GM10248 (cell line): Measurements from ENCODE around the gene ZNF74.

ENCODE experiments used
- CTCF ChIA-PET: fragments of 300-600 bp; sonication (Branson Sonifier 250); formaldehyde crosslinking; extraction: SDS; loops from one replicate; lab custom pipeline; 2021; ENCODE audit warnings: antibody characterized with exemption; lab: Yijun Ruan, JAX
- POLR2A ChIA-PET: fragments of 350-650 bp; sonication (Branson Sonifier 250); formaldehyde crosslinking; extraction: SDS; loops from one replicate; lab custom pipeline; 2020; ENCODE audit warnings: antibody characterized with exemption; lab: Yijun Ruan, JAX
- DNase-seq: peaks from one replicate; pipeline ENCODE4 v3.0.0; 2012; ENCODE audit errors: extremely low spot score
- CTCF ChIP-seq: IDR thresholded peaks from 2 replicates; pipeline ENCODE4 v1.5.1; 2012; ENCODE audit warnings: mild to moderate bottlenecking, low read depth; ENCODE audit errors: extremely low read depth, missing control alignments, control extremely low read depth

Gene ZNF74

DNA sequence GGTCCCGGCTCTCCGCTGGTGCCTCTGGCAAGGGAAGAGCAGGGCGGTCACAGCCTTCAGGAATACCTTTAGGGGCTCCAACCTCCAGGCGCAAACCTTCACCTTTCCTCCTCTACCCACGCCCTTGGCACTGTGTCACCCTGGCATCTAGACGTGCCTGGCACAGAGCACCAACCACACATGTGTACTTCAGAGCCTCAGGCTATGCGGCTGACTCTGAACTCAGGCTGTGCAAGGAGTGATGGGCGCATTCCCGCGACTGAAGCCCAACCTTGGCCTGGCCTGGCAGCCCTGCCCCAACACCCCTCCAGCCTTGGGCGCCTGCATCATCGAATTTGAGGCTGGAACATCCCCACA is 32.3 kb downstream of the ZNF74 start:
- DNase-seq: no peak
- POLR2A ChIA-PET: no interaction called here
- CTCF ChIA-PET: interaction anchor here (5.0 kb wide), 1 partner anchor 29 kb away, joined by 25 read pairs; no protein-coding TSS in a partner anchor
- TF ChIP-seq CTCF: no peak

- CTCF ChIA-PET: interaction anchor here (0.9 to 5.0 kb wide), 3 partner anchors 9 to 137 kb away, joined by 3 to 25 read pairs (median 21); no protein-coding TSS in a partner anchor
- TF ChIP-seq CTCF: no peak
- POLR2A ChIA-PET: no interaction called here
- DNase-seq: no peak
Observed at GRCh38 chr22:20427104-20427944, 33.4 kb downstream of the ZNF74 start.

GRCh38 chr22:20427945-20428417 is 34.0 kb downstream of the ZNF74 start:
- no peak for DNase-seq

GRCh38 chr22:20428496-20429253 is 34.7 kb downstream of the ZNF74 start:
- ChIA-PET CTCF (interaction anchor here (4.0 to 5.0 kb wide), 2 partner anchors 10 to 27 kb away, joined by 21 to 25 read pairs; no protein-coding TSS in a partner anchor), POLR2A (interaction anchor here (0.5 to 0.6 kb wide), 2 partner anchors 26 to 302 kb away, joined by 3 read pairs; no protein-coding TSS in a partner anchor)
- no peak for TF ChIP-seq CTCF
- no peak for DNase-seq

More at GRCh38 chr22:20427945-20428417, 34.0 kb downstream of the ZNF74 start:
- ChIA-PET CTCF (interaction anchor here (0.9 to 5.0 kb wide), 3 partner anchors 10 to 136 kb away, joined by 3 to 25 read pairs (median 21); no protein-coding TSS in a partner anchor), POLR2A (no interaction called here)
- no peak for TF ChIP-seq CTCF

- TF ChIP-seq CTCF: no peak
- POLR2A ChIA-PET: interaction anchor here (0.5 to 0.6 kb wide), 2 partner anchors 25 to 303 kb away, joined by 3 read pairs; no protein-coding TSS in a partner anchor
- CTCF ChIA-PET: interaction anchor here (4.0 to 5.0 kb wide), 2 partner anchors 11 to 26 kb away, joined by 21 to 25 read pairs; no protein-coding TSS in a partner anchor
- peak; percentile 91 for DNase-seq
Observed at GRCh38 chr22:20429254-20430100, 35.5 kb downstream of the ZNF74 start.
